Mucosa of descending colon (tissue), 3 donors: ENCODE data around the gene RAD51B. TPM values are rescaled to one million over a fixed set of nuclear protein-coding genes. Genes with fewer than 3 reads are reported as not detected.

ENCODE experiments used
- ATAC-seq: fragments of 200-7000 bp; cut with Tn5 transposase; one replicate; pipeline ENCODE4 v1.9.1; 2020; ENCODE audit warnings: mild to moderate bottlenecking, moderate library complexity
- DNase-seq, 3 donors: peaks; one replicate each; pipeline ENCODE4 v3.0.0-alpha.2; 2020
- H3K36me3 ChIP-seq: fragments of 200-600 bp; one replicate; pipeline ENCODE4 v1.8.0; 2021; ENCODE audit warnings: low read depth, mild to moderate bottlenecking
- H3K4me1 ChIP-seq: fragments of 200-600 bp; one replicate; pipeline ENCODE4 v1.8.0; 2021; ENCODE audit warnings: low read depth, mild to moderate bottlenecking
- H3K4me3 ChIP-seq: fragments of 200-600 bp; one replicate; pipeline ENCODE4 v1.8.0; 2021; ENCODE audit warnings: mild to moderate bottlenecking
- H3K9me3 ChIP-seq: fragments of 200-600 bp; one replicate; pipeline ENCODE4 v1.8.0; 2021; ENCODE audit warnings: mild to moderate bottlenecking
- CTCF ChIP-seq: fragments of 200-600 bp; IDR thresholded peaks from one replicate; pipeline ENCODE4 v1.8.0; 2022; ENCODE audit warnings: antibody characterized with exemption, mild to moderate bottlenecking
- intact Hi-C, 2 donors: fragments of 100-400 bp; cut with DNase I in 1 of 2; cut with micrococcal nuclease in 1 of 2; formaldehyde crosslinking; loops; one replicate each; pipeline versions ENCODE4 v1.11.0 to v1.11.1; 2022; cut with DNase I, micrococcal nuclease
- total RNA-seq, 3 donors: library from RNA; stranded (reverse); fragmentation: NEBNext Ultra II Directional in 2 of 3; extraction: Animal tissue kit (Norgen Biotek cat#: 25700) in 2 of 3; gene quantifications; one replicate each; pipeline versions ENCODE4 v1.2.1 to v1.2.4, GENCODE V29; 2021 to 2023
- donor health status: DM: no; HTN: no; CAD: no; lungs with moderate emphysema.
- donor health status: DM: no; HTN: no; CAD: no.
- donor health status: DM: no; HTN: yes; CAD: no.

RAD51B gene
- total RNA-seq, 3 donors from 2014 or later: 15.8 to 23.3 (median 20.9) TPM

DNA sequence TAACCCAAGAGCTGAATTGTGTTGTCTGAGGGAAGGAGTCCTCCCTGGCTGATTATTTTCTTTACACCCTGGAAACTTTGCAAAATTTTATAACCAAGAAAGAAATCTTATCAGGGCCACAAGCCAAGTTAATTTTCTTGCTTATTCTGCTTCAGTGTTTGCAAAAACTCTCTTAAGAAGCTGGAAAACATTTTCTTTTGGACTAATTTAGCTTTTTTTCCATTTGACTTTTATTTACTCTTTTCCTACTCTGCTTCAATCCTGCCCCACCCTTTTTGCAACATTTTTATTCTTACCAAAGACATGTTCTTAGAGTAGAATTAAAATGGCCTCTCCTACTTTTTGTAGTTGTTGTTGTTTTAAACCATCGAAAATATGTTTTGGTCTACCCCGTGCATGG, 594.5 kb downstream of the RAD51B start:
- Histone ChIP-seq H3K4me3 (no peak overlapping the region), H3K4me1 (peaks cover 2% of the 10 kb centered on the region), H3K9me3 (no peaks in the 10 kb centered on the region), H3K36me3 (no peaks in the 10 kb centered on the region)
- TF ChIP-seq CTCF: no peak
- DNase-seq: no peak
- intact Hi-C loops: no loop called here
- ATAC-seq: no peak

GRCh38 chr14:68416171-68416570, 596.6 kb downstream of the RAD51B start:
- Histone ChIP-seq H3K36me3 (no peaks in the 10 kb centered on the region), H3K9me3 (no peaks in the 10 kb centered on the region), H3K4me1 (no peaks in the 10 kb centered on the region), H3K4me3 (no peak overlapping the region)
- intact Hi-C loops: no loop called here
- TF ChIP-seq CTCF: no peak
- no peak for ATAC-seq
- DNase-seq: no peak

DNA sequence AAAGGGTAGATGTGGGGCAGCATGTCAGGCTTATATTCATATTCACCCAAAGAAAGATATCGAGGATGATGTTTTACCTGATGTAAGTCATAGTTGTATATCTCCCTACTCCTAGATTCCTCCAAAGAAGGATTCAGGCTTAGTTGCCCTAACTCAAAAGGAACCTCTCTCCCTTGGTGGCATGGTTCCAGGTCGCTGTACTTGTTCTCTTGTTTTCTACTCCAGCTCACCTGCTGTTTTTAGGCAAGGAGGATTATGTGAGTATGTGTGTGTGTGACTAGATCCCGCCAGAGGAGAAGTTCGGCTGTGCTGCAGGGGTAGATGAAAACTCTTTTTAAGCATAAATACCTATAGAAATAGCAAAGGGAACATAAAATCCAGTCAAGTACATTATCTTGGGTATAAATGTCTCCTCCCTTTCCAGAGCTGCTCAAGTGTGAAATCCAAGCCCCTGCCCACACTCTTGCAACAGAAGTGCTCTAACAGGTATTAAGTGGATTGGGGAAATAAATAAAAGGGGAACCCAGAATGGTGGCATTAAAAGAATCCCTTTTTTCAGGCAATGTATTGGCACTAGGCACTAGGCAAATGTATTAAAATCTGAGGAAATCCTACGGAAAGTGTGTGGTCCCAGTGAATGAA, 597.6 kb downstream of the RAD51B start:
- no peak for TF ChIP-seq CTCF
- ATAC-seq (no peak), DNase-seq (no peak)
- H3K9me3 ChIP-seq: no peaks in the 10 kb centered on the region
- H3K4me3 ChIP-seq: no peak overlapping the region
- no peaks in the 10 kb centered on the region for H3K4me1 ChIP-seq
- H3K36me3 ChIP-seq: no peaks in the 10 kb centered on the region
- intact Hi-C loops: no loop called here

- ATAC-seq: no peak
- H3K36me3 ChIP-seq: no peaks in the 10 kb centered on the region
- TF ChIP-seq CTCF: no peak
- H3K4me3 ChIP-seq: no peak overlapping the region
- intact Hi-C loops: no loop called here
- no peaks in the 10 kb centered on the region for H3K4me1 ChIP-seq
- H3K9me3 ChIP-seq: no peaks in the 10 kb centered on the region
- no peak for DNase-seq
These were observed 598.9 kb downstream of the RAD51B start for GRCh38 chr14:68418174-68419118.

GRCh38 chr14:68420350-68420749, 600.8 kb downstream of the RAD51B start:
- no peak for DNase-seq
- no peaks in the 10 kb centered on the region for H3K36me3 ChIP-seq
- no peak overlapping the region for H3K4me3 ChIP-seq
- intact Hi-C loops: no loop called here
- no peaks in the 10 kb centered on the region for H3K4me1 ChIP-seq
- H3K9me3 ChIP-seq: no peaks in the 10 kb centered on the region
- no peak for ATAC-seq
- TF ChIP-seq CTCF: no peak
